NB4 (cell line): ENCODE data around the gene HEMGN.

Experiments
- DNase-seq: peaks from one replicate; pipeline ENCODE4 v3.0.0; 2010; ENCODE audit warnings: low read depth
- H3K4me3 ChIP-seq: one replicate; pipeline ENCODE4 v1.5.1; 2011; ENCODE audit warnings: mild to moderate bottlenecking, low read depth, low read length, moderate library complexity
- MAX ChIP-seq: IDR thresholded peaks from 2 replicates; pipeline ENCODE4 v1.6.1; 2011; ENCODE audit warnings: low read depth, low read length
- MYC ChIP-seq: IDR thresholded peaks from 2 replicates; pipeline ENCODE4 v1.6.1; 2011; ENCODE audit warnings: low read depth, low read length
- POLR2A ChIP-seq: IDR thresholded peaks from 2 replicates; pipeline ENCODE4 v1.6.1; 2011; ENCODE audit warnings: mild to moderate bottlenecking; ENCODE audit not compliant: insufficient read length; ENCODE audit errors: extremely low read depth
- TF ChIP-seq, protein P1 (sequence below): IDR thresholded peaks from one replicate; pipeline ENCODE4 v1.5.1; 2012; ENCODE audit warnings: low read depth, low read length

HEMGN gene

DNA sequence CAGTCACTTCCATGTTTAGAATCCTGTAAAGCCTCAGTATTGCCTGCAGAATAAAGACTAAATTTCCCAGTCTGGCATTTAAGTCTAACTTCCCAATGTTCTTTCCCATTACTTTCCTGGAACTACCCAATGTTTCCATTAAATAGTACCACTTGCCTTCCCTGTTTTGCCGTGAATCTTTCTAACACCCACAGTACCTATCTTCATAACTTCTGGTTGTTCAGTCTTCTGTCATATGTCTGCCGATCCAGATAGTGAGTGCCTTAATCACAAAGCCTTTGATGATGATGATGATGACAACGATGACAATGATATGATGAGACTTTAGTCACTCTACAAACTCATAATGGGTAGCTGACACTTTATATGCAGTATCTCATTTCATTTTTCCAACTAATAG is 6.6 kb upstream of the HEMGN start:
- no peak for DNase-seq
- no peak overlapping the region for H3K4me3 ChIP-seq
- TF ChIP-seq MAX = no peak
- TF ChIP-seq MYC = no peak
- TF ChIP-seq, protein P1, sequence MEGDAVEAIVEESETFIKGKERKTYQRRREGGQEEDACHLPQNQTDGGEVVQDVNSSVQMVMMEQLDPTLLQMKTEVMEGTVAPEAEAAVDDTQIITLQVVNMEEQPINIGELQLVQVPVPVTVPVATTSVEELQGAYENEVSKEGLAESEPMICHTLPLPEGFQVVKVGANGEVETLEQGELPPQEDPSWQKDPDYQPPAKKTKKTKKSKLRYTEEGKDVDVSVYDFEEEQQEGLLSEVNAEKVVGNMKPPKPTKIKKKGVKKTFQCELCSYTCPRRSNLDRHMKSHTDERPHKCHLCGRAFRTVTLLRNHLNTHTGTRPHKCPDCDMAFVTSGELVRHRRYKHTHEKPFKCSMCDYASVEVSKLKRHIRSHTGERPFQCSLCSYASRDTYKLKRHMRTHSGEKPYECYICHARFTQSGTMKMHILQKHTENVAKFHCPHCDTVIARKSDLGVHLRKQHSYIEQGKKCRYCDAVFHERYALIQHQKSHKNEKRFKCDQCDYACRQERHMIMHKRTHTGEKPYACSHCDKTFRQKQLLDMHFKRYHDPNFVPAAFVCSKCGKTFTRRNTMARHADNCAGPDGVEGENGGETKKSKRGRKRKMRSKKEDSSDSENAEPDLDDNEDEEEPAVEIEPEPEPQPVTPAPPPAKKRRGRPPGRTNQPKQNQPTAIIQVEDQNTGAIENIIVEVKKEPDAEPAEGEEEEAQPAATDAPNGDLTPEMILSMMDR = no peak
- TF ChIP-seq POLR2A = no peak

DNA sequence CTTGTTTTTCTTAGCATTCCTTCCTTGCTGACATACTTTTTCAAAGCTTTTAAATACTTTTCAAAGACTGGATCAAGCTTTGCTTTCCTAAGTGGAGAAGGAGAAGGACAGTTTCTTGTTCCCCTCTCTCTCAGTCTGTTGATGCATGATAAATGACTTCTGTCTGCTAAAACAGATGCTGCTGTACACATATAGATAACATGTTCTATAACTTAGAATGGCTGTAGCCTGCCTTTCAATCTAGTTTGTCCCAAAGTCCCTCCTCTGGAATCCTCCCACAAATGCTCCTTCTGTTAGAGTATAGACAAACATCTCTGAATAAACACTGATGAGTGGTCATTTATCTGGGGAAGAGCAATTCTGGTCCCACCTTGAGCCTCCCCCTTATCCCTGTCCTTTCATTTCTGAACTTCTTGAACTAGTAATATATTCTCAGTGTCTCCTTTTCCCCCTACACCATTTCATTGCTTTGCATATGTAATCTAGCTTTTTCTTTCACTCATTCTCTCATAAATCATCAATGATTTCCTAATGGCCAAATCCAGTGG is 5.4 kb upstream of the HEMGN start:
- TF ChIP-seq POLR2A = no peak
- no peak for TF ChIP-seq MYC
- no peak for TF ChIP-seq MAX
- TF ChIP-seq, protein P1 = no peak
- no peak overlapping the region for H3K4me3 ChIP-seq

DNA sequence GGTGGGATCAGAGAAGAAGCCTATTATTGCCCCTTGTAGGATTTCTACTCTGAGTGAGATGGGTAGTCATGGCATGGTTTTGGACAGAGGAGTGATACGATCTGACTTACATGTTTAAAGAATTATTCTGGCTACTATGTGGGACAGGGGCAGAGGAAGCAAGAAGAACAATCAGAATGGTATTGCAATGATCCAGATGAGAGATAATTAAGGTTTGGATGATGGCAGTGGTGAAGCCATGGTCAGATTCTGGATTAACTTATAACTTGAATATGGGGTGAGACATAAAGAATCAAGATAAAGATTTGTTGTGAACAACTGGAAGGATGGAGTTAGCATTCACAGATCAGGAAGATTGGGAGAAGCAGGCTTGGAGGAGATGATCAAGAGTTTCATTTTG is 3.4 kb upstream of the HEMGN start:
- H3K4me3 ChIP-seq = no peak overlapping the region
- DNase-seq = no peak
- TF ChIP-seq, protein P1 = no peak
- TF ChIP-seq MAX (no peak), POLR2A (no peak), MYC (no peak)

More for the DNA sequence above, 5.4 kb upstream of the HEMGN start:
- DNase-seq = no peak

DNA sequence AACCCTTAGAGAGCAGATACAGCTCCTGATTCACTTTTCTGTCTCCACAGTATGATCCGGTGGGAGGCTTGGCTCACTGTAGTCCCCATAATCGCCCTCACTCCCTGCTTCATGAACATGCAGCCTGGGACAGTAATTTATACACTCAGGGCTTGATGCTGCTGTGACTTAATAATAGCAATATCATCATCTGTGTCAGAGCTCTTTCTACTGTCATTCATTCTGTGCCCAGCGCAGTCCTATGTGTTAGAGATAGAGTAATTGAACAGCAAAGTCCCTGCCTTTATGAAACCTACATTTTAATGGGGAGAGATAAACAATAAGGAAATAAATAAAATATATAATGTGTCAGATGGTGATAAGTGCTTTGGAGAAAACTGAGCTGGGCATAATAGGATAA is 2.8 kb upstream of the HEMGN start:
- H3K4me3 ChIP-seq = no peak overlapping the region
- TF ChIP-seq, protein P1 = no peak
- TF ChIP-seq POLR2A = no peak
- no peak for TF ChIP-seq MYC
- no peak for TF ChIP-seq MAX
- DNase-seq = no peak

GRCh38 chr9:97940233-97940632 is 2.3 kb upstream of the HEMGN start:
- DNase-seq = no peak
- TF ChIP-seq MAX (no peak), POLR2A (no peak), MYC (no peak)
- TF ChIP-seq, protein P1 = no peak
- H3K4me3 ChIP-seq = no peak overlapping the region

- TF ChIP-seq MYC = no peak
- TF ChIP-seq, protein P1 = no peak
- TF ChIP-seq MAX = no peak
- TF ChIP-seq POLR2A = no peak
- no peak overlapping the region for H3K4me3 ChIP-seq
Measured at GRCh38 chr9:97936998-97937397, 974 bp downstream of the HEMGN start.

More at GRCh38 chr9:97936998-97937397, 974 bp downstream of the HEMGN start:
- DNase-seq = no peak
